HG02642 (cell line): ENCODE measurements around the gene ST14.
A peak's percentile ranks its signal among the peaks of the same experiment; 100 is the strongest.
"Not testable (repeated sequence)": the region's sequence is repeated elsewhere in the genome, so short reads cannot be mapped to it uniquely, and the experiment has no call there.

Experiments used
- ATAC-seq: cut with Tn5 transposase; IDR thresholded peaks from one replicate; pipeline ENCODE4 v1.9.1; 2021; ENCODE audit warnings: mild to moderate bottlenecking; ENCODE audit not compliant: unreplicated experiment, poor library complexity

Gene ST14

DNA sequence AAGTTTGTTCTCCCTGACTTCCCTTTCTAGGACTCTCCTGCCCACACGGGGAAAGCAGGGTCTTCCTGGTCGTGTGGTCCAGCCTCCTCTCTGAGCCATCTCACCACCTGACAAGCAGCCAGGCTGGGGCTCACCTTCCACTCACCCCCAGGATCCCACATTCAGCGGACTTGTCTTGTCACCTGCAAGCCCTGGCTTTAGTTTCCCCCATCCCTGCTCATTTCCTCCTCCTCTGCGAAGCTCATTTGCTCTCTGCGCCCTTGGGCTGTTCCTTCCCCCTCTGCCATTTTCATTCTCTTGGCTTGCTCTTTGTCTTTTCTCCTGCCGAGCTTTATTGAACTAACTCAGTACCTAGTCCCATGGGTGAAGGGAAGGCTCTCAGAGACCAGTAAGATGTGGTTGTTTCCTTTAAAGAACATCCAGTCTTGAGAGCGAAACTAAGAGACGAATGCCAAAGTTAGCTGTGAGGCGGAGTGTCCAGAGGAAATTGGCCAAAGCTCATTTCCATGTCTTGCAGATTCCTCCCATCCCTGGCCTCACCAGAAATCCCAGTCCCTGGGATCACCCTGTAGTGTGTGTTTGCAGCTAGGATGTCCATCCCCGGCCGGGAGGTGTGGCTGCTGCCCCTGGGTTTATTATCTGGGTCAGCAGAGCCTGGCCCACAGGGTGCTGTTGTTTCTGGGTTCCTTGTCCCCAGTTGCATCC lies 2.0 kb downstream of the ST14 start:
- no peak for ATAC-seq

DNA sequence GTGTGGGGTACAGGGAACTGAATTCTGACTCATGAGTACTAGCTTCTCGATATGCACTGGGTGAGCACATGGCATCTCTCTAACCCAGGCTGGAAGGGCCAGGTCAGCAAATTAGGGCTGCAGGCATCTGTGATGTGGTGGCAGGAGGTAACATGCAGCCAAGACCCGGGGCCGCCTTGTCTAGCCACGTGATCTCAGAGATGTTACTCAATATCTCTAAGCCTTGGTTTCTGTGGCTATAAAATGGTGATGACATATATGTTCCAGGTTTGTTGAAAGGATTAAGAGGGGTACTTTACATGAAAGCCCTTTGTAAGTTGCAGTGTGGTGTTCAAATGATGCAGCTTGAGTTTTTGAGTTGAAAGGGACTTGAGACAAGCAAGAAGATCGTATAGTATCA lies 3.2 kb downstream of the ST14 start:
- no peak for ATAC-seq

DNA sequence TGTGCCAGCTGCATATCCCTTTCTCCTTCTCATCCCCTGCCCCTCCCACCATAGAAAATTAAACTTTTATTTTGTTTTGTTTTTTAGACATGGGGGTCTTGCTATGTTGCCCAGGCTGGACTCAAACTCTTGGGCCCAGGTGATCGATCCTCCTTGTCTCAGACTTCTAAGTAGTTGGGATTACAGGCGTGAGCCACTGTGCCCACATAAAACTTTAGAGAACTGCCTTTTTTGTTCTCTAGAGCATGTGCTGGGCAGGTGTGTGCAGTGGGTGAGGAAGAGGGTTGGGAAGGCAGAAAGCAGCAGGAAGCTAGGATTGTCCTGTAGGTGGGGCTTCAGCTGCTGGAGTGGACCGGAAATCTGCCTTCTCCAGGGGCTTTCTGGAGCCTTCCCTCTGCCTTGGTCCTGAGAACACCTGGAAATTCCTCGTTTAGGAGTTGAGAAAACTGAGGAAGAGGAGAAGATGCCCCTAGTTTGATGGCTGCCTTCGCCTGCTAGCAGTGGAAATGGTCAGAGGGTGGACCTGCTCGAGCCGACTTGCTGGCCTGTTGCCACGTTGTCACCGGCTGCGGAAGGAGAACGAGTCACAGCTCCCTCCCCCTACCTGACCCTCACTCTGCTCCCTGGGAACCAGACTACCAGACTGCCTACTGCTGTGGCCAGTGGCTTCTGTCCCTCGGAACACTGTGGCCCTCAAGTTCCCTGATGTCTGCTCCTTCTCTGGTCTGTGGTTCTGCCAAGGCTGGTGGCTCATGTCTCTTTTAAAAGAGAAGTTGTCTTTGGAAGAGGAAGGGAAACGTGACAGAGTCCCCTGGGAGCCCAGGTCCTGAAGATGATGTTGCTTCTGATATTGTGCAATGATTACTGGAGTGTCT lies 4.0 kb downstream of the ST14 start:
- no peak for ATAC-seq

DNA sequence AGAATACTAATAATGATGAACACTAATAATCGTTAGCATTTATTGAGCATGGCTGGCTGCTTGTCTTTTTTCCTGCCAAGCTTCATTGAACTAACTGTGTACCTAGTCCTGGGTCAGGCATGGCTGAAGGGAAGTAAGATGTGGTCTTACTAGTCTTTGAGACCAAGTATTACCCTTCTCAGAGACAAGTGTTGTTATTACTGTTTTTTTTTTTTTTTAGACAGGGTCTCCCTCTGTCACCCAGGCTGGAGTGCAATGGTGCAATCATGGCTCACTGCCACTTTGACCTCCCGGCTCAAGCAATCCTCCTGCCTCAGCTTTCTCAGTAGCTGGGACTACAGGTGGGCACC lies 4.6 kb downstream of the ST14 start:
- no peak for ATAC-seq

DNA sequence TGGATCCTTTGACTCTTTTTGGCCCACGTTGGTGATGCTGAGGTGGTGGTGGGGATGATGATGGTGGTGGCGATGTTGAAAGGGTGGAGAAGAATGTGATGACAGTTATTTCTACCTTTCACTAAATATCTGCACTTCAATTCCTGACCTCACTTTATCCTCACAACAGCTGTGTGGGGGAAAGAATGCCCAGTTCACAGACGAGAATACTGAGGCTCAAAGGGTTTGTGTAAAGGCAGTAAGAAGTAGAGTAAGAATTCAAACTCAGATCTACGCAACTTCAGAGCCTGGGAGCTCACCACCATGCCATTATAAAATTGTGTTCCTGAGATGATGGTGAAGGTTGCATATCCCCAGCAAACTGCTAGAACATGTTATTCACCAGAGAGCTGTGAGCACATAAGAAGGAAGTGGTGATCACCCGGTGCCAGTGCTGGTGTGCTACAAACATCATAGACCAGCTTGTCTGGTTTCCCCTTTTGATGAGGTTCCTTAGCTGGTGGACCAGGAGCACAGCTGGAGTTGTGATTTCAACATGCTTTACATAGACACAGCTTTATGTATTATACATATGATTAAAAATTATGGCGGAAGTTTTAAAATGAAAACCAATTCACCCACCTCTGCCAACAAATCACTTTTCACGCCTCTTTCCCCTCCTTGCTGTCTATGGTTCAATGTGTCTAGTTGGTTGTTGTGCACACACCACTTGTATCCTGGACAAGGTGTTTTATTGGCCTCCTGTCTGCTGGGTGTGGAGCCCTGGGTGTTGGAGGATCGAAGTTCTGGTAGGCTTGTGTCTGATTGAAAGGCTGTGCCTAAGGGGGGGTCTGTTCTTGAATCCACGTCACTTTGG lies 6.2 kb downstream of the ST14 start:
- ATAC-seq, result peak; percentile 13

DNA sequence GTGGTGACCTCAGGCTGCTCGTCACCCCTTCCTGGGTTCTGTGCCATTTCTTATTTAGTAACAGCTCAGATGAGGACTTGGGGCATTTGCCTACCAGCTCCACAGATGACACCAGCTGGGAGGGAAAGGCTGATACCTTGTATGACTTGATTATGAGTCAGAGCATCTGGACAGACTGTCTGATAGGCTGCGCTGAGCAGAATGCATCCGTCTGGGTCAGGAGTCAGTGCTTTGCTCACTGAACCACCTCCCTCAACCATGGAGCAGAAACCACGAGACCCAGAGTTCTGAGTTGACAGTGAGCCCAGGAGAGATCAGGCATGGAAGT lies 6.8 kb downstream of the ST14 start:
- peak; percentile 56 for ATAC-seq

DNA sequence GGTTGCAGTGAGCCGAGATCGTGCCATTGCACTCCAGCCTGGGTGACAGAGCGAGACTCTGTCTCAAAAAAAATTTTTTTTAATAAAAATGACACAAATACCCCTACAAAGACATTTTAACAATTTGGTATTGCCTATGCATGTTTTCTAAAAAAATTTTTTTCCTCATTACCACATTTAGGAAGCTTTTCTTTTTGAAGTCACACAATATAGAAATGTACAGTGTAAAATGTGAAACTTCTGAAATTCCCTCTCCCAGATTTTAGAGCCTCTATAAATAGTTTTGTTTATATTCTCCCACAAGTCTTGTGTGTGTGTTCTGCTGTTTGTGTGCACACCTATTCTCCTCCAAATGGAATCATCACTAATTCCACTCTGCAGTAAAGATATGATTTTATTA lies 7.6 kb downstream of the ST14 start:
- no peak for ATAC-seq

DNA sequence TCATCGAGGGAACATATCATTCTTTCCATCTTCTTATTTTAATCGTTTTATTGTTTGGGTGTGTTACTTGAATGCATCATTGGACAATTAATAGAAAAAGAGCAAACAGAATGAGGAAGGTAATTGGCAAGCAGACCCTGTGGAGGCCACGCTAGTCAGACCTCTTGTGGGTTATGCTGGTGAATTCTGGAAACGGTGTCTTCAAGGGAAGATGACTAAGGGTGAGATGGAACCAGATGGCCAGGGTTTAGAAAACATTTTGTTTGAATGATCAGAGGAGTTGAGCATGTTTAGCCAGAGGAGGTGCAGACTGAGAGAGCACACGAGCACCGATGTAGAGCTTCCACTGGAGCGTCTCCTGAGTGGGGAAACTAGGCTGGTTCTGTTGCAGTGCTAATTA lies 8.5 kb downstream of the ST14 start:
- no peak for ATAC-seq

DNA sequence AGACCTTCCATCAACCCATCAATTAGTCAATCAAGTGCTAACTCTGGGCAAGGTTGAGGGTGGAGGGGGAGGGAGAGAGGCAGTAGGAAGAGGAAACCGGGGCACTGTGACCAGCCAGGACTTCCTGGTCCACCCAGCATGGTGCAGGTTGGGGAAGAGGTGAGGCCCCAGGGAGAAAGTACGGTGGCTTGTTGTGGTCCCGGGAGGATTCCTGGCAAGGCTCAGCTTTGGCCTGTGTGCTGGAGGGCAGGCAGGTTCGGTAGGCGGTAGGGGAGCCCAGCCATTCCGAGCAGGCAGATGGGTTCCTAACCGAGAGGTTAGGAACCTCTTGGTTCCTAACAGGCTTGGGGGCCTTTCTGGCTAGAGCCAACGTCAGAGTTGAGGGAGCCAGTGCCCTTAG lies 10.8 kb downstream of the ST14 start:
- ATAC-seq, result no peak

DNA sequence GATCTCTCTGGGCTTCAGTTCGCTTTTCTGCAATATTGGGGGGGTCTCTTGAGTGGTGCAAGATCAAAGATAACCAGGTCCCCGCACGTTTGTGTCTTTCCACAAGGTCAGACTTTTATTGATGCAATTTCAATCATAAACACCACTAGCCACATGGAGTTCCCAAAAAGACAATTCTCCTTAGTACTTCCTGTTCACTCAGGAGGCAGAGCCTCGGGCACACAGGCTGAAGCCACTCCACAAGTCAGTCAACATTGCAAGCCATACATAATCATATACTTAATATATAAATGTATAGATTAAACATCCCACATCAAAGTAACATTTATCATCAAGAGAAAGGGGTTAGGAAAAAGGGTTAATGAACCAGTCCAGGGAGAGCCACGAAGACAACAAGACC lies 12.0 kb downstream of the ST14 start:
- no peak for ATAC-seq

DNA sequence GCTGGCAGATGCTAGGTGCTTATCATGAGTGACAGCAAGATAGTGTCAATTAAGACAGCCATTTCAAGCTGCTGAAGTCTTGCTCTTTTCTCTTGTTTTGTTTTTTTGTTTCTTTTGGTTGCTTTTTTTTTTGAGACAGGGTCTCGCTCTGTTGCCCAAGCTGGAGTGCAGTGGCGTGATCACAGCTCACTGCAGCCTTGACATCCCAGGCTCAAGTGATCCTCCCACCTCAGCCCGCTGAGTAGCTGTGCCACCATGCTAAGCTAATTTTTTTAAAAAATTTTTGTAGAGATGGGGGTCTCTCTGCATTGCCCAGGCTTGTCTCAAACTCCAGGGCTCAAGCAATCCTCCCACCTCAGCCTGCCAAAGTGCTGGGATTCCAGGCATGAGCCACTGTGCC lies 12.4 kb downstream of the ST14 start:
- not testable (repeated sequence) for ATAC-seq

DNA sequence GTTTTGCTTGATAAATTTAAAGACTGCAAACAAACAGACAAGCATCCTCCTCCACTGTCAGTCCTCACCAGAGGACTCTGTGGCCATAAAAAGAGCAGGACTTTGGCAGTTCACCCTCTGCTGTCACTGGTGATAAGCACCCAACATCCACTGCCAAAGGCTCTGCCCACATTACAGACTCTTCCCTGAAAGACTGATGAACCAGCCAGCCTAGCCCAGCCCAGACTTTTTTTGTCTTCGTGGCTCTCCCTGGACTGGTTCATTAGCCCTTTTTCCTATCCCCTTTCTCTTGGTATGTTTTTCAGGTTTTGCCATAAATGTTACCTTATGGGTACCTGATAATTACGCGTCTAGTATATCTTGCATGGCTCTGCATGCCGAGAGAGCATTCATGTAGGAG lies 15.1 kb downstream of the ST14 start:
- no peak for ATAC-seq

DNA sequence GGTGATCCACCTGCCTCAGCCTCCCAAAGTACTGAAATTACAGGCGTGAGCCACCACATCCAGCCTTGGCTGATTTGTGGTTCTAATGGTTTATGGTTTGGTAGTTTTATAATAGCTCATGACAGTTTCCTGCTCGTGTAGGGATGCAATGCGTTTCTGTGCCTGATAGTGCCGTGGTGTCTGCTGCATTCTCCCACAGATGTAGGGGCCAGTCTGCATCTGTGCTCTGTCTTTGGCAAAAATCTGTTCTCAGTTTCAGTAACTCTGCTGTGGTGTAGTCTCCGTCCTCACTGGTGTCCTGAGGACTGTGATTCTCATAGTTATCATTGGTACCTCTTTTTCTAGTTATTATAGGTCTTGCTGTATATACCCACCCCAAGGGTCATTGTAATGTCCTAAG lies 16.3 kb downstream of the ST14 start:
- no peak for ATAC-seq

DNA sequence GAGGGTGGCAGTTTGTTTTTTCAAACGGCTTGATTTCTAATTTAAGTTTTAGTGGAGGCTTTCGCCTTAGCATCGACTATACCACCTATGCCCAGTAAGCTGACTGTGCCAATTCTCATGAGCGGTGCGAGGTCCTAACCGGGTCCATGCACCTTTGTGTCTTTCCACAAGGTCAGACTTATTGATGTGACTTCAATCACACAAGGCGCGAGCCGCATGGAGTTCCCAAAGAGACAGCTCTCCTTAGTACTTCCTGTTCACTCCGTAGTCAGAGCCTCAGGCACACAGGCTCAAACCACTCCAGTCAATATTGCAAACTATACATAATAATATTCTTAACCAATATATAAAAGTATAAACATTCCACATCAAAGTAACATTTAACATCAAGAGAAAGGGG lies 18.2 kb downstream of the ST14 start:
- ATAC-seq, result no peak

DNA sequence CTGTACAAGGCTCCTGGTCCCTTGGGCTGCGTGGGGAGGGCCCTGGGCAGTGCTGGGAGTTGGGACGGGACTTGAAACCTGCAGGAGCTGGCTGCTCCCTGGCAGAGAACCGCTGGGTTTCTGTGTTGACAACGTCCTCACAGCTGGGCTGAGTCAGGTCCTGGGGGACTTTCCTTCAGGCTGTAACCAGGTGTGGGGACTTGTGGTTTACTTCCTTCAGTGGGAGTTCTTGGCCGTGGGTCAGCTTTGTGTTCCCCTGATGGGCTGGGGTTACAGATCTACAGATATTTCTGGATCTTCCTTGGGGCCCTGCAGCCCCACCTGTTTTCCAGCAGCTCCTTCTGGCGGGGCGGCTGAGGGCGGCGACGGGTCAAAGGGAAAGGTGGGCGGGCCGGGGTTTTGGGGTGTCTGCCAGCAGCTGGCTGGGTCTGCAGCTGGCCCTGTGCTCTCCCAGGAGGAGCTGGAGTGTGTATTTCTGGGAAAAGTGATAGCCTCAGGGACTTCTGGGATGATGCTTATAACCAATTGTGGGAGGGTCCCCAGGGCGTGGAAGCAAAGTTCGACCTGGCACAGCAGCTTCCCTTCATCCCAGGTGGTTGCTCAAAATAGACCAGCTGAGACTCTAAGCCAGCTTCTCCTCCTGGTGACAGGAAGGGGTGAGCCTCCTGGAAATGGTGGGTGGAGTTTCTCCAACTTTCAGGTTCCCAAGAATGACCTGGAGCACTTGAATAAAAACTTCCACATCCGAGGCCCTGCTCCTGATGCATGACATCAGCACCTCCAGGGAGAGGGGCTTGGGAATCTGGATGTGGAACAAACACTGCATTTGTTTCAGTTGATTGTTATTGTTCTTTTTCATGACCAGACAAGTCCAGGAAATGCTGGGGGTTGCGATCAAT lies 19.1 kb downstream of the ST14 start:
- no peak for ATAC-seq

DNA sequence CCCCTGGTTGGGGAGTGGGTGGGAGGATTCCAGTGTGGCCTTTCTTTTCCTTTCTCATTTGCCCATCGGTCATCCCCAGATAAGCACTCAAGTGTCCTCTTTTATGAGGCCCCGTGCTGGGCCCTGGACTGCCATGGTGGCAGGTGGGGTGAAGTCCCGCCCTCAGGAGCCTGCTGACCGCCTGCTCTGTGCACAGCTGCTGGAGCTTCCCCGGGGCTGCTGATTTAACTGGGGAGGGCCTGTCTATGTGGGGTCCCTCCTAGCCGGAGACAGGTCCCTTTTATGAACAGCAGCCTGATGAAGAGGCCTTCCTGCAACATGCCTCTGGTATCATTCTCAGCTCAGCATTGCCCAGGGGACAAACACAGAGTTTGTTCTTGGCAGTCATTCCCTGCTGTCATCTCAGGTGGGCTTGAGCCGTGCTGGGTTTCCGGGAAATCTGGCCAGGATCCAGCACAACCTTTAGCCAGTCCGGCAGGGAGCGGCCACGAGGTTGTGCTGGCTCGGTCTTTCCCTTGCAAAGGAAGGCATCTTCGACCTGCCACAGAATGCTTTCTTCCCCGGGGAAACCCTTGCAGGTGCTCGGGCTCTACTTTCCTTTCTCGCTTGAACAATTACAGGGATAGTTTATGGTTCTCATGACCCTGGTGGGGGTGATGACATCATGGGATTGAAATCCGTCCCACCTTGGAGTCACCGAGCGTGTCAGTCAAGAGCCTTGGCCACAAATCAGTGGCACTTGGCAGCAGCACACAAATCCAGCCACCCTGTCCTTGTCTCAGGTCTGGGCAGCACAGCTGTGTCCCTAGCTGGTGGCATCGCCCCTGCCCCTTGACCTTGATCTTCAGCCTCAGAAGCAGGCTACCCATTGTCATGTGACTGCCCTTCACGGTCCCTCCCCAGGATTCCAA lies 20.1 kb downstream of the ST14 start:
- no peak for ATAC-seq

DNA sequence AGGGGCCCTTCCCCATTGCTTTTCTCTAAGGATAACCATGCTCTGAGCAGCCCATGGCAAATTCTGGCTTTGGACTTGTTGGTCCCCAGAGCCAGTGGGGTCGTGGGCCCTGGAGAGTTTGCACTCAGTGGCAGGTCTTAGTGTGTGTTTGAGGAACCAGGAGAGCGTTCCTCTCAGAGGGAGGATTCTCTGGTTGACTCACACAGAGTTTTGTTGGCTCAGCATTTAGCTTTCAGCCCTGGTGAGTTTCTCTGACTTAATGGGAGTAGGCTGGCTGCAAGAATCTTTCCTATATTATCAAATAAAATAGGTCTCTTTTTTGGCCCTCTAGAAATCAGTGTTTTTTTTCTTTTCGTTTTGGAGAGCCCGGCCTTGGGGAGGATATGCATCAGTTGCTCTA lies 20.9 kb downstream of the ST14 start:
- ATAC-seq, result peak; percentile 40

DNA sequence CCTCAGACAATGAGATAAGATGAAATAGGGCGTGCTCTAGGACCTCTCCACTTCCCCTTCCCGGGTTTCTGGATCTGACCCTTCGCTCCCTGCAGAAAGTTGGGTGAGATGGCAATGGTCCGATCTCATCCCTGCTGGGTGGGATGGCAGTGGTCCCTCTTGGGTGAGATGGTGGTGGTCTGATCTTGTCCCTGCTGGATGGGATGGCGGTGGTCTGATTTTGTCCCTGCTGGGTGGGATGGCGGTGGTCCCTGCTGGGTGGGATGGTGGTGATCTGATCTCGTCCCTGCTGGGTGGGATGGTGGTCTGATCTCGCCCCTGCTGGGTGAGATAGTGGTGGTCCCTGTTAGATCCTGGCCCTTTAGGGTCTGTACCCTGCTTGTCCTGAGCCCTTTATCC lies 21.3 kb downstream of the ST14 start:
- peak; percentile 19 for ATAC-seq
